NCI-H1417 (cell line): ENCODE measurements around the gene BNIP2.
"Not testable (repeated sequence)": the region's sequence is repeated elsewhere in the genome, so short reads cannot be mapped to it uniquely, and the experiment has no call there.

Source experiments
- DNase-seq, 3 experiments: peaks; one replicate each; lab custom pipeline; 2025; lab: John Stamatoyannopoulos, UW

The BNIP2 gene

GRCh38 chr15:59688423-59688781, 718 bp downstream of the BNIP2 start:
- peak in 1 of 3 experiments; percentile 81 for DNase-seq

GRCh38 chr15:59687836-59688235, 1.3 kb downstream of the BNIP2 start:
- DNase-seq = peak in 1 of 3 experiments; percentile 44

- DNase-seq = no peak
These were observed 2.7 kb downstream of the BNIP2 start for GRCh38 chr15:59686389-59686788.

- no peak for DNase-seq
These were observed 3.3 kb downstream of the BNIP2 start for GRCh38 chr15:59685737-59686297.

GRCh38 chr15:59680870-59681269, 8.2 kb downstream of the BNIP2 start:
- no peak for DNase-seq

- DNase-seq = no peak
These were observed 8.8 kb downstream of the BNIP2 start for GRCh38 chr15:59680346-59680745.

GRCh38 chr15:59678620-59679019, 10.5 kb downstream of the BNIP2 start:
- DNase-seq = no peak

GRCh38 chr15:59678172-59678571, 10.9 kb downstream of the BNIP2 start:
- no peak for DNase-seq

GRCh38 chr15:59676565-59676964, 12.6 kb downstream of the BNIP2 start:
- no peak for DNase-seq

- no peak for DNase-seq
These were observed 14.7 kb downstream of the BNIP2 start for GRCh38 chr15:59674361-59674877.

- DNase-seq = no peak
These were observed 20.6 kb downstream of the BNIP2 start for GRCh38 chr15:59668556-59668955.

GRCh38 chr15:59662260-59662659, 26.9 kb downstream of the BNIP2 start:
- no peak for DNase-seq

- no peak for DNase-seq
These were observed 29.8 kb downstream of the BNIP2 start for GRCh38 chr15:59659366-59659765.

GRCh38 chr15:59657635-59658125, 31.4 kb downstream of the BNIP2 start:
- no peak for DNase-seq

GRCh38 chr15:59656897-59657634, 32.1 kb downstream of the BNIP2 start, which contains the start of gene GTF2A2:
GTF2A2 (minus strand) TSS chr15:59657515; CDS start chr15:59652277, 5,238 bp downstream.
- peak; percentile 85 to 98 (median 97) for DNase-seq

- no peak for DNase-seq
These were observed 35.1 kb downstream of the BNIP2 start for GRCh38 chr15:59654046-59654445.

- no peak for DNase-seq
These were observed 39.5 kb downstream of the BNIP2 start for GRCh38 chr15:59649603-59650002.

- no peak for DNase-seq
These were observed 42.0 kb downstream of the BNIP2 start for GRCh38 chr15:59647085-59647484.

- DNase-seq = no peak
These were observed 42.8 kb downstream of the BNIP2 start for GRCh38 chr15:59646277-59646676.

GRCh38 chr15:59645812-59646211, 43.3 kb downstream of the BNIP2 start:
- DNase-seq = not testable (repeated sequence)

- DNase-seq = no peak
These were observed 44.4 kb downstream of the BNIP2 start for GRCh38 chr15:59644756-59645155.

- DNase-seq = no peak
These were observed 46.8 kb downstream of the BNIP2 start for GRCh38 chr15:59642351-59642750.

- DNase-seq = not testable (repeated sequence)
These were observed 51.6 kb downstream of the BNIP2 start for GRCh38 chr15:59637507-59637906.
